GM12801 (cell line): ENCODE measurements around the gene PRDM15.

Experiments used
- CTCF ChIP-seq: IDR thresholded peaks from one replicate; pipeline ENCODE4 v1.5.1; 2011; ENCODE audit warnings: control low read depth; ENCODE audit not compliant: insufficient read length; ENCODE audit errors: extremely low read depth

The PRDM15 gene

DNA sequence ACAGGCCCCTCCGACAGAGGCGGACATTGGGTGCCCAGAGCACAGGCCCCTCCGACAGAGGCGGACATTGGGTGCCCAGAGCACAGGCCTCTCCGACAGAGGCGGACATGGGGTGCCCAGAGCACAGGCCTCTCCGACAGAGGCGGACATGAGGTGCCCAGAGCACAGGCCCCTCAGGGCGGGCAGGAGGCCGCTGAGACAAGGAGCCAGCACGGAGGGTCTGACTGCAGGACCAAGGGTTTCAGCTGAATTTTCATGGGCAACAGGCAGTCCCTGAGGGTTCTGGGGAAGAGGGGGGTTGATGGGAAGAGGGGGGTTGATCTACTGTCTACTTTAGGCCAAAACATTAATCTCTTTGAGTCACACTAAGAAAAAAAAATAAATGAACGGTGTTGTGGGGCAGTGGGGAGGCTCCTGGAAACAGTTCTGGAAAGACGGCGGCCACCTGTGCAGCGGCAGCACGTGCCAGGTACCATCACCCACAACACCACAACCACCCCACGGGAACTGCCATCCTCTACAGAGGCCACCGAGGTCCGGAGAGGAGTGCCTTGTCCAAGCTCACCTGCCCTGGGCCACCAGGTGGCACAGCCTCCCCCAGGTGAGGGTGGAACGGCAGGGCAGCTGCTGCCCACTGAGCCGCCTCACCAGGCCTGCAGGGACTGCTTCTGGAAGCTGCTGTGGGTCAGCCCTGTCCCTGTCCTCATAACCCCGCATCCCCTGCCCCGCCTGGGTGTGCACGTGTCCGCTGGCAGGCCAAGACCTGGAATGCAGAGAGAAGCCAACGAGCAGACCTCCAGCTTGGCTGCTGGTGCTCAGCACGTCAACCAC is 20.5 kb downstream of the PRDM15 start:
- no peak for TF ChIP-seq CTCF

- no peak for TF ChIP-seq CTCF
Measured at GRCh38 chr21:41857771-41858300, 21.3 kb downstream of the PRDM15 start.

DNA sequence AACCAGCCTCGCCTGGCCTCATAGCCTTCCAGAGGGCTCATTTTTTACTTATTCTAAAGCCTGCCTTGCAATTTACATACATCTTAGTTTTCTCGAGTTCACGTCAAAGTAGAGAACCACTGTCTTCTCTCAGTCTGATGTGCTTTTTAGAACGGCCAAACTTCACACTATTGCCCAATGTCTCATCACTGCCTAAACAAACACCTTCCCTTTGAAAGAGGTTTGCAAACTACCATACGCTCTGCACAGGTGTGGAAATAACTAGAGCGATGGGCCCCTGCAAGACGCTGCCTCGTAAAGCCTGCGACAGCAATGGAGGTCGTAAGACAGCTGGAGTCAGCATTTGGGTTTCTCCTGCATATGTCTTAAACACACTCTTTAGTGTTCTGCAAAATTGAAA is 22.6 kb downstream of the PRDM15 start:
- TF ChIP-seq CTCF = no peak

DNA sequence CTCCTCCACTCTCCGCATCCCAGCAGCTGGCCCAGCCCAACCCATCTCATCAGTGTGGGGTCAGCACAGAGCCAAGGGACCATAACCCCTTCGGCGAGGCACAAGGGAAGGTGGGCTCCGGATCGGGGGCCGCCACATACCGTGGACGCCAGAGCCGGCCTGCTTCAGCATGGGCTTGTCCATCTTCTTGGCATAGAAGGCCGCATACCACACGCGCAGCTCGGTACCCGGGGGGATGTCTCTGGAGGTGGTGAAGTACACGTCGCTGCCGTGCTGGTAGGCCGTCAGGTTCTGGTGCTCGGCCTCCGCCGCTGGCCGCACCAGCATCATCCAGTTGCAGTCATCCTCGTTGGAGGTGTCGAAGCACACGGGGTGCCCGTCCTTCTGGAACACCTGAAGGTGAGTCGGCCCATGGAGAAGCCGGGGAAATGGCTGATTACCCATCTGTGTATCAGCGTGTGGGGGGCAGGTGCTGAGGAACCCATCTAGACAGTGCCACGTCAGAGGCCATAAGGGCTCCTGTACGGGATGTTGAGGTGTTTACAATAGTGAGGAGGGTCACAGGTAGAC is 24.6 kb downstream of the PRDM15 start:
- no peak for TF ChIP-seq CTCF

- TF ChIP-seq CTCF = no peak
Measured at GRCh38 chr21:41852929-41853320, 26.2 kb downstream of the PRDM15 start.

GRCh38 chr21:41852151-41852928 is 26.8 kb downstream of the PRDM15 start:
- no peak for TF ChIP-seq CTCF
